Right hindlimb (tissue), 1 donor: Measurements from ENCODE around the gene ZNF648.
"Not testable (repeated sequence)": the region's sequence is repeated elsewhere in the genome, so short reads cannot be mapped to it uniquely, and the experiment has no call there.

ENCODE experiments used
- DNase-seq: peaks from one replicate; pipeline ENCODE4 v3.0.0-alpha.2; 2018

The ZNF648 gene

GRCh38 chr1:182010800-182011370 lies 50.6 kb downstream of the ZNF648 start:
- not testable (repeated sequence) for DNase-seq

- not testable (repeated sequence) for DNase-seq
Measured at GRCh38 chr1:182005398-182005797, 56.1 kb downstream of the ZNF648 start.

GRCh38 chr1:182004601-182005000 lies 56.9 kb downstream of the ZNF648 start:
- no peak for DNase-seq
